Activated CD4-positive, alpha-beta T cell treated with anti-CD3 and anti-CD28 coated beads for 24 hours (primary cell): ENCODE data around the gene CNOT1.
"Not testable (repeated sequence)": the region's sequence is repeated elsewhere in the genome, so short reads cannot be mapped to it uniquely, and the experiment has no call there.

ENCODE experiments used
- DNase-seq, 2 donors: peaks; one replicate each; pipeline ENCODE4 v3.0.0-alpha.2; 2020; ENCODE audit warnings: low read depth in 2 of 2

Gene CNOT1

DNA sequence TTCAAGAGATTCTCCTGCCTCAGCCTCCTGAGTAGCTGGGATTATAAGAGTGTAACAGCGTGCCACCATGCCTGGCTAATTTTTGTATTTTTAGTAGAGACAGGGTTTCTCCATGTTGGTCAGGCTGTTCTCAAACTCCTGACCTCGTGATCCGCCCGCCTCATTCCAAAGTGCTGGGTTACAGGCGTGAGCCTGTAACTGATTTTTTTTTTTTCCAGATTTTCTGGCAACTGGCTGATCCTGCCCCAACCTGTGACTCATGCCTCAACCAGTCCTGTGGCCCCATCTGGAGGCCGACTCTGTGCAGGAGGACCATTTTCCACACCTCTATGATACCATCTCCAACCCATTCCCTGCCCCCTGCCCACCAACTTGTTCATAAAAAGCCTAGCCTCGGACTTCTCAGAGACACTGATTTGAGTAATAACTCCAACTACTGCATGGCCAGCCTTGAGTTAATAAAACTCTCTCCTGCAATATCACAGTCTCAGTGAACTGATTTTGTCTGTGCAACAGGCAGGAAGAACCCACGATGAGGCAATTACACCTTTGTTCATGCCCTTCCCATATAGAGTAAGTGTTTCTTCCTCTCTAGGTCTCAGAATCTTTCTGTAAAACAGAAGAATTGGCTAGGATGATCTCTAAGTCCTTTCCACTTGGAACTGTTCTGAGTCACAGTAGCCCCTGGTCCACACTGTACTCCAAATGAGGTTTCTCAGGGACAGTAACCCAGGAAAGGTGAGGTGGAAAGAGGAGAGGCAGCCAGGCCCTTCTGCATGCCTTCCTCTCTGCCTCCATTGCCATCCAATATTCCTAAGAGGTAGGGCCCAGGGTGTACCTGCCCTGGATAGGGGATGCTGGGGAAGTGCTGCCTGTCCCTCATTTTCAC lies 8.8 kb upstream of the CNOT1 start:
- no peak for DNase-seq

DNA sequence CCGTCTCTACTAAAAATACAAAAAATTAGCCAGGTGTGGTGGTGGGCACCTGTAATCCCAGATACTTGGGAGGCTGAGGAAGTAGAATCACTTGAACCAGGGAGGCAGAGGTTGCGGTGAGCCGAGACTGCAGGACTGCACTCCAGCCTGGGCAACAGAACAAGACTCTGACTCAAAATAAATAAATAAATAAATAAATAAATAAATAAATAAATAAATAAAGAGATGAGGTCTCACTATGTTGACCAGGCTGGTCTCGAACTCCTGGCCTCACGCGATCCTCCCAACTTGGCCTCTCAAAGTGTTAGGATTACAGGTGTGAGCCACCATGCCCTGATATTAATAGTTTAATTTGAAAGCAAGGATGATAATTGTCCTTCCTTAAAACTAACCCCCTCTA lies 7.4 kb upstream of the CNOT1 start:
- DNase-seq: not testable (repeated sequence)

DNA sequence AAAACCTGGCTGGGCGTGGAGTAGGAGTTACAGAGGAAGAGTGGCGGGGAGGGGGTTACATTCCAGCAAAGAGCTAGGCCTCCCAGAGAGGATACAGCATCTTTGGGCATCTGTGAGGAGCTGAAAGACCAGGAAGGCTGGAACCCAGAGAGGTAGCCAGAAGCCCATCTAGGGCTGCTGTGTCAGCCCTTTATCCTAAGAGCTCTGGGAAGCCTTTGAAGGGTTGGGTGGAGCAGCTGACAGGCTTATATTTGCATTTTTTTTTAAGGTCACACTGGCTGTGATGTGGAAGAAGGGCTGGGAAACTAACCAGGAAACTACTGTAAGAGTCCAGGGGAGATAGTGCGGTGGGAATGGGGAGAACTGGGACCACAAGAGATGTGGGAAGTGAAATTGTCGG lies 6.8 kb upstream of the CNOT1 start:
- no peak for DNase-seq

DNA sequence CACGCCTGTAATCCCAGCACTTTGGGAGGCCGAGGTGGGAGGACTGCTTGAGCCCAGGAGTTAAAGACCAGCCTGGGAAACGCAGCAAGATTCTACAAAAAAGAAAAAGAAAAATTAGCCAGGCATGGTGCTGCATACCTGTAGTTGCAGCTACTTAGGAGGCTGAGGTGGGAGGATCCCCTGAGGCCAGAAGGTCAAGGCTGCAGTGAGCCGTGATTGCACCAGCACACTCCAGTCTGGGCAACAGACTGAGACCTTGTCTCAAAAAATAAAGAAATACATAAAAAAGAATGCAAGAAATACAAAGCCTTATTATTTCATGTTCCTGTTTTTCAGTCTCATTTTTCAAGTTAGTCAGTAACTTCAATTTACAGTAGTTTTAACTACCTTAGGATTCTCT lies 5.9 kb upstream of the CNOT1 start:
- DNase-seq: no peak

DNA sequence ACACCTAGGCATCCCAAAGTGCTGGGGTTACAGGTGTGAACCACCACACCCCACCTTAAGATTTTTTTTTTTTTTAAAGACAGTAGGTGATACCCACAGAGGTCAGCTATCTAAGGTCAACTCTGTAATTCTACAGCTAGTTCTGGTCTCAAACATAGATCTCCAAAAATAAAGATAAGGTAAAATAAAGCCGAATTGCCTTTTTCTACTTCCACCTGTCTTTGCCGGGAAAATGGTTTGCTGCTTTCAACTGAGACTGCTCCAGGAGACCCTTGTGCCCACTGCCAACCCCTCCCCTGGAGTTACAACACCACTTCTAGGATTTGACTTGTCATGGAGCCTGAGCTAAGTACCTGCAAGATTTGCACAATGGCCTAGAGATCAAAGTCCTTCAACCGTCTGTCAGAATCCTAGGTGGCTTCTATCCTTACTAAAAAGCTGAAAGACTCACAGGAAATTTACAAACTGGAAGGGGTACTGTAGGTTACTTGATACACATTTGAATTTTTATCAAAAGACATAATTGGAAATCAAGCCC lies 4.7 kb upstream of the CNOT1 start:
- no peak for DNase-seq

DNA sequence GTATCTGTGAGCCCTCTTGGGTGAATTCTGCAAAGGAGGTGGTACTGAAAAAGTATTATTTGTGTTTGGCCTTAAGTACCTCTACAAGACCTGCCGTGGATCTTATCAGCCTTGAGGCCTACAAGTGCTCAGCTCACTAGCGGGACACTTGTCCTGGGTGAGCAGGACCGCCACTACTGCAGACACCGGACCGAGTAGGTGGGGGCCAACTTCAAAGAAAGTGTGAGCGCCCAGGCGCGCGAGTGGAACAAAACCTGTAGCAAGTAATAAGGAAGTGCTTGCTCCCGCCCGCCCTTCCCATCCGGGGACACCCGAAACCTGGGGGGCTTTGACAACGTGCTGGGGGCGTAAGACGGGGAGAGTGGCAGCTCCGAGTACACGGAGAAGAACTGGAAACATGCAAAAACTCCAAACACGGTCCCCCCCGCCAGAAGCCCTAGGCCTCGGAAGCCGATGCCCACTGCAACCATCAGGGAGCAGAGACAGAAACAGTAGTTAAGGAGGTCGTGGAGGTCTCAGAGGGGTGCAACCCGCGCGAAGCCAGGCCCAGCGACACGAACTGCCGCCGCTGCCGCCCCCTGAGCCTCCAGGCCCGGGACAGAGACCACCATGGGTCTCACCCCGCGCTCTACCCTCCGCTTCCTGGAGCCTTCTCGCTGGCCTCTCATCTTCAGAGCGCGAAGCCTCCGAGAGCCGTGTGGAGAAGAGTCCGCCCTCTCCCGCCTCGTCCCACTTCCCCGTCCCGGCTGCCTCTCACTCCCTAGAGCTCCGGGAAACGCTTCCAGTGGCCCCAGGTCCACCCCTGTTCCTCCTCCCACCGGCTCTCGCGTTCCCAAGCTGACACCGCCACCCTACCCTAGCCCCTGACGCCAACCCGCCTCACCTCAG lies 537 bp downstream of the CNOT1 start:
- DNase-seq: peak; percentile 7 to 38

DNA sequence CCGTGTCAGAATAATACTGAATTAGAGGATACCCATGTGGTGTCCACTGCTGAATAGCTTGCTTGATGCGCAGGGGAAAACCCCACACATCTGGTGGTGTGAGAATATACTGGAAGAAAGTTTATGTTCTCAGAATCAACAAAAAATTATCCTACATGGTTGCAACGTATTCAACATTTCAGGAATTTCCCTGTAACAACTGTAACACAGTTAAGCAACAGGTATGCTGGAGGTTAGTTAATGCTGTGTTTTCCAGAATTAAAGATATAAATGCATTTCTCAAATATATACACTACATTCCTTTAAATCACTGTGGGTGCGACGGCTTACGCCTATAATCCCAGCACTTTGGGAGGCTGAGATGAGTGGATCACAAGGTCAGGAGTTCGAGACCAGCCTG lies 5.4 kb downstream of the CNOT1 start:
- DNase-seq: no peak

DNA sequence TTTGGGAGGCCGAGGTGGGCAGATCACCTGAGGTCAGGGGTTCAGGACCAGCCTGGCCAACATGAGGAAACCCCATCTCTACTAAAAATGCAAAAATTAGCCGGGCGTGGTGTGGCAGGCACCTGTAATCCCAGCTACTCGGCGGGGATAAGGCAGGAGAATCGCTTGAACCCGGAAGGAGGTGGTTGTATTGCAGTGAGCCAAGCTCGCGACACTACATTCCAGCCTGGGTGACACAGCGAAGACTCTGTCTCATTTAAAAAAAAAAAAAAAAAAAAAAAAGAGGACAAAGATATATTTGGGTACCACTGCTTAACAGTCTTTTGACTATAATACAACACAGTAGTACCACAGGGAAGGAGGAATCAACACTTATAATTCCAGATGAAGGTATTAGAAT lies 9.2 kb downstream of the CNOT1 start:
- no peak for DNase-seq

DNA sequence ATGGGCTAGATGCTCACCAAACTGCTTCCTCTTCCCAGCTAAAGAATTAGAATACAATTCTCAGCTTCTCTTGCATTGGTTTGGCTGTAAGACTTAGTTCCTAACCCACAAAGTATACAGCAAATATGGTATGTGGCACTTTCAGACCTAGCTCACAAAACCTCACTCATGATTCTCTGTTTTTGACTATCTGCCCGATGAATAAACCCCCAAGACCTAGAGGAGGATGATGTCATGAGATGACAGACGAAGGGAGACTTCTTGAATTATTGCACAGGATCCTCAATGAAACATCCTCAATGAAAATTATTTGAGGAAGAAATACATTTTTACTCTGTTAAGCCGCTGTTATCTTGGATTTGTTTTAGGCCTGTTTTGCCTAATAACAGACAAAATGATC lies 14.3 kb downstream of the CNOT1 start:
- DNase-seq: no peak

DNA sequence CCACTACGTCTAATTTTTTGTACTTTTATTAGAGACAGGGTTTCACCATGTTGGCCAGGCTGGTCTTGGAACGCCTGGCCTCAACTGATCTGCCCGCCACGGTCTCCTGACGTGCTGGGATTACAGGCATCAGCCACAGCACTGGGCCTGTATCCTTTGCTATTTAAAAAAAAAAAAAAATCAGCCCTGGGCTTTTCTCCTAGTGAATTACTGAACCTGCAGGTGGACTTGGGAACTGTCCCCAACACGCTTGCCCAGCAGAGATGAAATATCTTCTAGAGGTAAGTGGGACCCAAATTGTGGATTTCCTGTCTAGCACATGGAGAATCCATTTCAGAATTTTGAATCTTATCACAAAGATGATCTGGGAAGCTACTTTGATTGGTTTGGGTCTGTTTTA lies 14.8 kb downstream of the CNOT1 start:
- no peak for DNase-seq

DNA sequence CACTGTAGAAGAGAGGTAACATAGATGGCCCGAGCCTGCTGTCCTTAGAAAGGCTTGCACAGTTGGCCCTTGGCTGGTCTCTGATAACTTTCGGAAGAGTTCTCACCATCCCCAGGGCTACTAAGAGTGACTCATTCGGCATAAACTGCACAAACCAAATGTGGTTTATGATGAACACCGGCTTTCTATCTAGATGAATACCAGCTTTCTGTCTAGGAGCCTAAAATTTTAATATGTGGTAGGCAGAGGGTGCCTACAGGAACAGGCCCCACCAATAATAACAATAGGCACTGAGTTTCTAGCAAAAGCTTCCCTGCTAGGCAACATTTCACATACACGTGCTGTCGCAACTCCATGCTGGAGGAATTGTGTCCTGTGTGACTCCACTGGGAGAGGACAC lies 15.4 kb downstream of the CNOT1 start:
- DNase-seq: no peak

DNA sequence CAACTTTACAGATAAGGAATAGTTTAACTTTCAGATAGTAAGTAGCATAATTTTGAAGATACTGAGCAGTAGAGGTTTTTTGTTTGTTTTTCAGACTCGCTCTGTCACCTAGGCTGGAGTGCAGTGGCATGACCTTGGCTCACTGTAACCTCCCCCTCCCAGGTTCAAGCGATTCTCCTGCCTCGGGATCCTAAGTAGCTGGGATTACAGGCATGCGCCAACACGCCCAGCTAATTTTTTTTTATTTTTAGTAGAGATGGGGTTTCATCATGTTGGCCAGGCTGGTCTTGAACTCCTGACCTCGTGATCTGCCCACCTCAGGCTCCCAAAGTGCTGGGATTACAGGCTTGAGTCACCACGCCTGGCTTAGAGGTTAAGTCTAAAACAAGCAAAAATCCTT lies 16.7 kb downstream of the CNOT1 start:
- not testable (repeated sequence) for DNase-seq

DNA sequence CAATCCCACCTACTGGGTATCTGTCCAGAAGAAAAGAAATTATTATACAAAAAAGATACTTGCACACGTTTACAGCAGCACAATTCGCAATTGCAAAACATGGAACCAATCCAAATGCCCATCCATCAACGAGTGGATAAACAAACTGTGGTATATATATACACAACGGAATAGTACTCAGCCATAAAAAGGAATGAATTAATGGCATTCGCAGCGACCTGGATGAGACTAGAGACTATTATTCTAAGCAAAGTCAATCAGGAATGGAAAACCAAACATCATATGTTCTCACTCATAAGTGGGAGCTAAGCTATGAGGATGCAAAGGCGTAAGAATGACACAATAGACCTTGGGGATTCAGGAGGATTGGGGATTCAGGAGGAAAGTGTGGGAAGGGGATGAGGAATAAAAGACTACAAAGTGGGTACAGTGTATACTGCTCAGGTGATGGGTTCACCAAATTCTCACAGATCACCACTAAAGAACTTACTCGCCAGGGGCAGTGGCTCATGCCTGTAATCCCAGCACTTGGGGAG lies 21.0 kb downstream of the CNOT1 start:
- no peak for DNase-seq

DNA sequence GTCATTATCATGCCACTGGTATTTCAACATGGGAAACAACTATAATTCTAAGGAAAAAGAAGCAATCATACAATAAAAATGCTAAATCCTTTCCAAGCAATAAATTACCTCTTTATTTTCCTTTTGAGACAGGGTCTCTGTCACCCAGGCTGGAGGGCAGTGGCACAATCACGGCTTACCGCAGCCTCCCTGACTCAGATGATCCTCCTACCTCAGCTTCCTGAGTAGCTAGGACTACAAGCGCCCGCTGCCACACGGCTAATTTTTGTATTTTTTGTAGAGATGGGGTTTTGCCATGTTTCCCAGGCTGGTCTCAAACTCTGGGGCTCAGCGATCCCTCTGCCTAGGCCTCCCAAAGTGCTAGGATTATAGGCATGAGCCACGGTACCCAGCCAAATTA lies 24.1 kb downstream of the CNOT1 start:
- no peak for DNase-seq

DNA sequence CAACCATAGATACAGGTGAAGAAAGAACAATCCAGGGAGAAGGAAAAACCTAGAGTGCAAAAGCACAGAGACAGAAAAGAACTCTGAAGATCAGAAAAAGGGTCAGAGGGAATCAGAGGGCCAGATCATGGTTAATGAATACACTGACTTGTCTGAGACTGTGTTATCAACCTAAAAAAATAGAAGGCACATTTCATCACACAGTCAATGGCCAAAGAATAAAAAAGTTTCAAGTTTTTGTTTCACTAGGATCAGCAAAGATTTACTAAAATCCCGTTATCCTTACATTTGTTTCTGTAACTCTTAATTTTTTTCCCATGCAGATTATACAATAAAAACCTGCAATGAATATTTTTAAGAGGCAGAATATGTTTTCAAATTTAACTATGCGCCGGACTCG lies 38.5 kb downstream of the CNOT1 start:
- DNase-seq: no peak

DNA sequence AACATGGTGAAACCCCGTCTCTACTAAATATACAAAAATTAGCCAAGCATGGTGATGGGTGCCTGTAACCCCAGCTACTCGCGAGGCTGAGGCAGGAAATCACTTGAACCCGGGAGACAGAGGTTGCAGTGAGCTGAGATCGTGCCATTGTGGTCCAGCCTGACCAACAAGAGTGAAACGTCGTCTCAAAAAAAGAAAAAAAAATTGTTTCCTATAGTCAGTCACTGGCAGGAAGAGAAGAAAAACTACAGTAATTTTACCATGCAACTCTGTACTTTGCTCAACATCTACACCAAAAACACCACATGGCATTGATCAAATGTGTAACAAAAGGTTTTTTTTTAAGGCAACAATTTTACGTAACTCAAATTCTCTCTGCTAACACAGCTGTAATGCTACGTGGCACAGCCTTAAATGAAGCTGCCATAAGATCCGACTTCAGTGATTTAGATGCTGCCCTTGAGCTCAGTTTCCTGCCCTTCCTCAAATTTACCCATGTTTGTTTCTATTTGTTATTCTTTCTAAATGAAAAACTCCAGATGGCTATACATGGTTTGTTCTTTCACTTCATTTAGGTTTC lies 40.2 kb downstream of the CNOT1 start:
- DNase-seq: no peak

DNA sequence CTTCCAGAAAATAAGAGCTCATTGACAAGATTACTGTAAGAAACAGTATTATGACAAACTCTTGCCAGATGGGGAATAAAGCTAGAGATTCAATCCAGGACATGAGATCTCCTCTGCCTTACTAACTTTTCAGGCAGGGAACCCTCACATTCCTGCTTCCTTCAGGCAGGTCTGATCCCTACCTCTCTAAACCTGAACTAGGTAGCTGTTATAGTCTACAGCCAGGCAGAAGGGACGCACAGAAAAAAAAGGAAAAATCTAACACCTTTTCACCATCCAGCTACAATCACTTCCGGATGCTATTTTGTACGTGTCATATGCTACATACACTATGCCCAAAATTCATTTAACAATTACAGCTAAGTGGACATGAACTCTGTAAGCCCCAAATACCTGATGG lies 41.2 kb downstream of the CNOT1 start:
- no peak for DNase-seq

DNA sequence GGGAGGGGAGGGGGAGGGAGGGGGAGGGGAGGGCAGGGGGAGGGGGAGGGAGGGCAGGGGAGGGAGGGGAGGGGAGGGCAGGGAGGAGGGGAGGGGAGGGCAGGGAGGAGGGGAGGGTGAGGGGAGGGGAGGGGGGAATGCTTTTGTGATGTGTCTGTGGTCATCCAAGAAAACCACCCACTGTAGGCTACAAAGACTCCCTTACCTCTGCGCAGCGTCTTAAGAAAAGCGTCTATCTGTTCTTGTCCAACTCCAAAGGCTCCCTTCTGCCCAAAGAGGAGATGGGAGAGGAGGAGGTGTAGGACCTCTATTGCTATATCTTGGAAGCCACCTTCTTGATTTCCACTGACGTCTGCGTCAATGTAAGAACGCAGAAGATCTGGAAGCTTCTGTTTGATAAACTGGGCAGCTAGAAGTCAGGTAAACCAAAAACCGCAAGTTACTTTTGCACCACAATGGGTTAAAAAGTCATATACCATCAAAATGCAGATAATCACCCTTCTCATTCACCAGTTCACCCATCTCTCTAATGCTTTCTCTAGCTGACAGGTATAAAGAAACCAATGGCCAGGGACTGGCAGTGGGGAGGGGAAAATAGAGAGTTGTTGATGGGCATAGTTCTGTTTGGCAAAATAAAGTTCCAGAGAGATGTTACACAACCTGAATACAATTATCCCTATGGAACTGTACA lies 43.1 kb downstream of the CNOT1 start:
- DNase-seq: no peak

DNA sequence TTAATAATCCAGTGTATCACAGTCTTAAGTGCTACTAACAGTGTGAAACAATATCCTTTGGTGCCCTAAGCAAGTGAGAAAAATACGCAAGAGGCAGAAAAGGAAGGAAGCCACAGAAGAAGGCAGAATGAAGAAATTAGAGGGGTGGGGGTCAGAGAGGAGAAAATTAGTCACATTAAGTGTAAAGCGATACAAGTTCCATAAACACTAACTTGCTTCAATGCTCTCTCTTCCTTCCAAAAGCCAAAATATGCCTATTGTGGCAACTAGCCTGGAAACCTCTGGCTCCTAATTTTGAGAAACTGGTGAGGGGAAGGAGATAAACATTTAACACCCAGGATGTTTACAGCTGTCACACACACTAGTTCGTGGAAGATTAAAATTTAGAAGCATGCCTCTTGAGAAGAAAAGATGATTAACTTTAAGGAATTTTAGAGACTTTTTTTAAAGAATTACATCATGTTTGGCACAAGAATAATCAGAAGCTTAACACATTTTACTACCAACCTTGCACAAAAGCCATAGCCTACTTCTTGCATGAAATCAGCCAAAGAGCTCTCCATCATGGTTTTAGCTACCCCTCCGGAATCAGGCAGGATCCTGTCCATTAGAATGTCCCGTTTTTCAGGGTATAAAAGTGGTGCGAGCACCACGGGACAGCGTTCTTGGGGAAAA lies 44.7 kb downstream of the CNOT1 start:
- no peak for DNase-seq

DNA sequence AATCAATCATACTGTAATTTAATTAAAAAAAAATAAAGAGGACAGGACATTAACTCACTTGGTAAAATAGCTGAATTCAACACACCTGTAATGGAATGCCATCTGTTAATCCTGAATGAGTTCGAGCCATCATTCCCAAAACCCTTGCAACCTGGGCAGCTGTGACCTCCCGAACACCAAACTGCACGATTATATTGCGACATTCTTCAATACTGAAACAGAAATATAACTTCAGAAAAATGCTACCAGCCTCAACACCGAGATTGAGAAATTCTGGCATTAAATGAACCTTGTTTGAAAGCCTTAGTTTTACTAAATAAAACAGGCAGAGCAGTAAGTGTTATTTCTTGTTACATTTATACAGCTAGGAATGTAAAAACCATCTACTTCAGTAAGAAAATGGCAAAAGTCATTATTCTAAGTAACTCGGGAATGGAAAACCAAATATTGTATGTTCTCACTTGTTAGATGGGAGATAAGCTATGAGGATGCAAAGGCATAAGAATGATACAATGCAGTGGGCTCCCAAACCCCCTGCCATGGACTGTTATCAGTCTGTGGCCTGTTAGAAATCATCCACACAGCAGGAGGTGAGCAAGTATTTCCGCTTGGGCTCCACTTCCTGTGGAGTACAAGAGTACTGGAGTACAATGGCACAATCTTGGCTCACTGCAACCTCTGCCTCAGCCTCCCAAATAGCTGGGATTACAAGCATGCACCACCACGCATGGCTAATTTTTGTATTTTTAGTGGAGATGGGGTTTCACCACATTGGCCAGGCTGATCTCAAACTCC lies 46.5 kb downstream of the CNOT1 start:
- DNase-seq: peak in 1 of 2 donors; percentile 1
